Mesothelial cell of epicardium (in vitro differentiated cells): Measurements from ENCODE around the gene LYPD6. TPM values are rescaled to one million over a fixed set of nuclear protein-coding genes. Genes with fewer than 3 reads are reported as not detected.

ENCODE experiments used
- DNase-seq, 2 experiments: peaks; one replicate each; pipeline ENCODE4 v3.0.0; 2021; ENCODE audit warnings: low spot score in 2 of 2; ENCODE audit not compliant: unreplicated experiment in 2 of 2
- H3K27ac Mint-ChIP-seq: 2 replicates; pipeline ENCODE4 v1.8.0; 2021; ENCODE audit warnings: mixed read lengths
- H3K27me3 Mint-ChIP-seq: 2 replicates; pipeline ENCODE4 v1.8.0; 2021; ENCODE audit warnings: low read depth, mixed read lengths
- H3K36me3 Mint-ChIP-seq: 2 replicates; pipeline ENCODE4 v1.8.0; 2021; ENCODE audit warnings: mixed read lengths
- H3K4me1 Mint-ChIP-seq: 2 replicates; pipeline ENCODE4 v1.8.0; 2021; ENCODE audit warnings: mixed read lengths
- H3K4me3 Mint-ChIP-seq: 2 replicates; pipeline ENCODE4 v1.8.0; 2021; ENCODE audit warnings: mild to moderate bottlenecking, moderate library complexity, mixed read lengths
- H3K9me3 Mint-ChIP-seq: 2 replicates; pipeline ENCODE4 v1.8.0; 2021; ENCODE audit warnings: mixed read lengths
- CTCF ChIP-seq: fragments of 200-600 bp; sonication (generic); IDR thresholded peaks from one replicate; pipeline ENCODE4 v1.5.0; 2021; ENCODE audit warnings: antibody characterized with exemption; ENCODE audit not compliant: unreplicated experiment
- total RNA-seq: library from RNA; stranded (reverse); gene quantifications from 3 replicates; pipeline ENCODE4 v1.2.1, GENCODE V29; 2021

Gene LYPD6
- total RNA-seq, 1 donor from 2014 or later, result 16.2 TPM

GRCh38 chr2:149441255-149441654 is 110.9 kb downstream of the LYPD6 start:
- Mint-ChIP-seq H3K4me1 (peaks cover 37% of the 10 kb centered on the region), H3K4me3 (no peak overlapping the region), H3K27ac (peak overlapping the region; percentile 85), H3K9me3 (no peaks in the 10 kb centered on the region), H3K27me3 (no peaks in the 10 kb centered on the region), H3K36me3 (peaks cover 15% of the 10 kb centered on the region)
- TF ChIP-seq CTCF, result no peak
- DNase-seq, result no peak

GRCh38 chr2:149442346-149442745 is 112.0 kb downstream of the LYPD6 start:
- peaks cover 45% of the 10 kb centered on the region for H3K4me1 Mint-ChIP-seq
- no peaks in the 10 kb centered on the region for H3K27me3 Mint-ChIP-seq
- no peaks in the 10 kb centered on the region for H3K9me3 Mint-ChIP-seq
- no peak for TF ChIP-seq CTCF
- no peak overlapping the region for H3K4me3 Mint-ChIP-seq
- H3K36me3 Mint-ChIP-seq, result peaks cover 15% of the 10 kb centered on the region
- no peak overlapping the region for H3K27ac Mint-ChIP-seq
- no peak for DNase-seq

GRCh38 chr2:149443150-149443549 is 112.8 kb downstream of the LYPD6 start:
- H3K9me3 Mint-ChIP-seq, result no peaks in the 10 kb centered on the region
- no peak overlapping the region for H3K4me3 Mint-ChIP-seq
- DNase-seq, result no peak
- no peak for TF ChIP-seq CTCF
- H3K27ac Mint-ChIP-seq, result no peak overlapping the region
- H3K36me3 Mint-ChIP-seq, result peaks cover 12% of the 10 kb centered on the region
- H3K27me3 Mint-ChIP-seq, result no peaks in the 10 kb centered on the region
- H3K4me1 Mint-ChIP-seq, result peaks cover 45% of the 10 kb centered on the region

GRCh38 chr2:149446748-149447147 is 116.4 kb downstream of the LYPD6 start:
- H3K27ac Mint-ChIP-seq, result no peak overlapping the region
- H3K36me3 Mint-ChIP-seq, result peaks cover 5% of the 10 kb centered on the region
- no peaks in the 10 kb centered on the region for H3K9me3 Mint-ChIP-seq
- H3K4me3 Mint-ChIP-seq, result no peak overlapping the region
- peaks cover 45% of the 10 kb centered on the region for H3K4me1 Mint-ChIP-seq
- TF ChIP-seq CTCF, result no peak
- DNase-seq, result no peak
- no peaks in the 10 kb centered on the region for H3K27me3 Mint-ChIP-seq

- DNase-seq, result no peak
- Mint-ChIP-seq H3K27me3 (no peaks in the 10 kb centered on the region), H3K4me3 (no peak overlapping the region), H3K36me3 (peaks cover 12% of the 10 kb centered on the region), H3K9me3 (no peaks in the 10 kb centered on the region), H3K4me1 (peaks cover 34% of the 10 kb centered on the region), H3K27ac (no peak overlapping the region)
- no peak for TF ChIP-seq CTCF
Observed at GRCh38 chr2:149448315-149448714, 117.9 kb downstream of the LYPD6 start.

GRCh38 chr2:149449017-149449416 is 118.6 kb downstream of the LYPD6 start:
- Mint-ChIP-seq H3K4me3 (no peak overlapping the region), H3K4me1 (peaks cover 34% of the 10 kb centered on the region), H3K27ac (no peak overlapping the region), H3K27me3 (no peaks in the 10 kb centered on the region), H3K9me3 (no peaks in the 10 kb centered on the region), H3K36me3 (peaks cover 12% of the 10 kb centered on the region)
- no peak for DNase-seq
- no peak for TF ChIP-seq CTCF
